HL-60/S4 treated with retinoic acid at 250 ng/mL for 4 days and 3 days (cell line): ENCODE results near the gene MX2.
"Not testable (repeated sequence)": the region's sequence is repeated elsewhere in the genome, so short reads cannot be mapped to it uniquely, and the experiment has no call there.

Experiments
- in situ Hi-C: fragments of 300-500 bp; cut with MboI; formaldehyde crosslinking; loops from 2 replicates; pipeline ENCODE4 v1.7.0; 2022; ENCODE audit warnings: low sequenced_read_pairs

The MX2 gene, protein sequence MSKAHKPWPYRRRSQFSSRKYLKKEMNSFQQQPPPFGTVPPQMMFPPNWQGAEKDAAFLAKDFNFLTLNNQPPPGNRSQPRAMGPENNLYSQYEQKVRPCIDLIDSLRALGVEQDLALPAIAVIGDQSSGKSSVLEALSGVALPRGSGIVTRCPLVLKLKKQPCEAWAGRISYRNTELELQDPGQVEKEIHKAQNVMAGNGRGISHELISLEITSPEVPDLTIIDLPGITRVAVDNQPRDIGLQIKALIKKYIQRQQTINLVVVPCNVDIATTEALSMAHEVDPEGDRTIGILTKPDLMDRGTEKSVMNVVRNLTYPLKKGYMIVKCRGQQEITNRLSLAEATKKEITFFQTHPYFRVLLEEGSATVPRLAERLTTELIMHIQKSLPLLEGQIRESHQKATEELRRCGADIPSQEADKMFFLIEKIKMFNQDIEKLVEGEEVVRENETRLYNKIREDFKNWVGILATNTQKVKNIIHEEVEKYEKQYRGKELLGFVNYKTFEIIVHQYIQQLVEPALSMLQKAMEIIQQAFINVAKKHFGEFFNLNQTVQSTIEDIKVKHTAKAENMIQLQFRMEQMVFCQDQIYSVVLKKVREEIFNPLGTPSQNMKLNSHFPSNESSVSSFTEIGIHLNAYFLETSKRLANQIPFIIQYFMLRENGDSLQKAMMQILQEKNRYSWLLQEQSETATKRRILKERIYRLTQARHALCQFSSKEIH

DNA sequence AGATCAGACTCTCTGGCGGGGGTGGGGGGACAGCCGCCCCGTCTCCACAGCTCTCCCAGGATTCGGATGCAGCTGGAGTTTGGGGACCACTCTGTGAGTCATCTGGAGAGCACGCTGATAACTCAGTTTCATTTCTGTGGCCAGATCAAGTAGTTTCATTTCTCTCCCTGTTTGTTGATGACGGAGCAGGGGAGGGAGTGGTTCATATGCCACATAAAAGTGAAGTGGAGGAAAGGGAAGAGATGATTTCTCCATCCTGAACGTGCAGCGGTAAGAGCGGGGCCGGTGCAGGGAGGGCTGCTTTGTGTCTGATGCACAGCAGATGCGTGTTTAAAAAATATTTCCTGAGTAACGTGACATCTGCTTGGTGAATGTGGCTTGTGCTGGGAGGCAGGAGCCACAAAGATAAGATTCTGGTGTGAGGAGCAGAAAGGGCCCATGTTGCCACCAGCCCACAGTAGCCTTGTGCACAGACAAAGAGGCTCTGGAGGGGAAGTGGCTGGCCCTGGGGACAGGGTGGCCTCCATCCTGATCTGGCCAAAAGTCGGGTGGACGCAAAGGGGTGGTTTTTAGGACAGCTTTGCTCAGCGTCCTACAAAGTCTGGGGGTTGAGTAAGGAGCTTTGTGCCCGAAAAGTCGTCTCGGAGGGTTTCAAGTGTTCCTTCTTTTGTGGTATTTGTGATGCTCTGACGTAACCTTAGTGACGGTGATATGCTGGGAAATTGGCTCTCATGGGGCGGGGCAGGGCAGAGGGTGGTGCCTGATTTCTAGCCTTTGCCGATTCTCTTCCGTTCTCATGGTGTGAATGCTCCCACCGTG, at the start of gene MX2:
Gene MX2, plus strand, starts transcription at position 242 of the 819 bp plus-strand sequence. CDS start 14,880 bp downstream, outside the sequence.
- in situ Hi-C loops: no loop called here

- in situ Hi-C loops: not testable (repeated sequence)
Observed at GRCh38 chr21:41313285-41314164, 48.3 kb upstream of the MX2 start.

DNA sequence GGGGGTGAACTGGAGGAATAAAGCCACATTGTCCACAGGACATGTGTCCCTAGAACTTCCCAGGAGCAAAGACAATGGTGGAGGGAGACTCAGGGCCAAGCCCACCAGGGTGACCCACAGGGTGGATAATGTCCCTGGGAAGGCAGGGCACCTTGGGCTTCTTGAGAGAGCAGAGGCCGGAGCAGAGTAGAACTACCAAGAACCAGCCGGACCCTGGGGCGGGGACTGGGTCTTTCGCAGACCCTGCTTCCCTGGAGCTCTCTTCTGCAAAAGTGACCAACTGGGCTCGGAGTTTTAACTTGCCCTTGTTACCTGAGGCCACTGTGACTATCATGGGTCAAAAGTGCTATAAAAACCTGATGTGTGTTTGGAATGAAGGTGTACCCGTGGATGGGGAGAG, 46.1 kb upstream of the MX2 start:
- in situ Hi-C loops: no loop called here

GRCh38 chr21:41316200-41317062, 45.4 kb upstream of the MX2 start, which contains the start of gene FAM3B:
FAM3B (plus strand) TSS chr21:41316801; CDS start chr21:41316880, 79 bp downstream.
- in situ Hi-C loops: no loop called here

DNA sequence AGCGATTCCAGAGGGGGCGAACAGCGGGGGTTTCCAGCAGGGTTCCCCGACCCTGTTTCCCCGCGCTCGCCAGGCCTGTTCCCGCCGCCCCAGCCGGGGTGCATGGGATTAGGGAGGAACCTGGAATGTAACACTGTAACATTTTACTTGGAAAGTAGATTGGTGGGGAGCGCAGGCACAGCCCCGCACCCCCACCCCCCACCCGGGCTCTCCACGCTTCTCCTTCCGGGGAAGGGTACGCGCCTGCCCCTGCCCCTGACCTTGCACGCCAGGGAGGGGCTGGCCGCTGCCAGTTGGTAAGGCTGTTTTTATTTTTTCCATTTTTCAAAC, 44.8 kb upstream of the MX2 start:
- in situ Hi-C loops: no loop called here

DNA sequence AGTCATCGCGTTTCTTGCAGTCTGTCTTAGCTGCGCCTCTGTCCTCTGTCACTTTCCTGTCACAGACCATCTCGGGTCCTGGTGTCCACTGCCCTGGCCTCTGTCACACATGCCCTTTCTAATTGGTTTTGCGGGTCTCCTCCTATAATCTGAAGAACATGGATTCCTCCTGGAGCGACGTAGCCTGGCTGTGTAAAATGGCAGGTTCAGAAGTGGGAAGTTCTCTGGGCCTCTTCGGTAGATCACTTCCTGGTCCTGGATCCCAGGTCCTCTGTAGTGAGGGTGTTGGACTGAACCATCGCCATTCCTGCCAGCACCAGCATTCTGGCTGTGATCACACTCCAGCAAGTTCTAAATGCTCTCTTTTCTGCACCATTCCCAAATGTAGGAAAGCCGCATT, 44.4 kb upstream of the MX2 start:
- in situ Hi-C loops: no loop called here

GRCh38 chr21:41318218-41318617, 43.6 kb upstream of the MX2 start:
- in situ Hi-C loops: no loop called here

DNA sequence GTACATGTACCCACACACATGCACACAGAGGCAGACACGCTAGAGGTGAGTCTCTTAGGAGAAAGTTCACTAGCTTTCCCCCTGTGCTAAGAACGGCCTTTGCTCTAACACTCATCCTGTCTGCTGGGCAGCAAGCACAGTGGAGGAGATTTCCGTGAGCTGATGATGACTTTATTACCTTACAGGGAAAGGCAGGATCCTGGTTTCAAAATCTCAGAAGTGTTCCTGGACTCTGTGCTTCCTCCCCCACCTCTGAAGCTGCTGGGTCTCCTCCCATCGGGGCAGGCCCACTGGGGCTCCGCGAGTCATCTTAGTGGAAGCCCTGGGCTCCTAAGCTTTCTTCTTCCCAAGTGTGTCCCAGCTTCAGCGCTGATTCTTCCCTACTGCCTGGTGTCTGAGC, 42.6 kb upstream of the MX2 start:
- in situ Hi-C loops: no loop called here

GRCh38 chr21:41321211-41321907, 40.5 kb upstream of the MX2 start:
- in situ Hi-C loops: no loop called here

- in situ Hi-C loops: no loop called here
Observed at GRCh38 chr21:41321908-41322495, 39.8 kb upstream of the MX2 start.

GRCh38 chr21:41322496-41323382, 39.1 kb upstream of the MX2 start:
- in situ Hi-C loops: no loop called here

GRCh38 chr21:41325138-41325912, 36.5 kb upstream of the MX2 start:
- in situ Hi-C loops: no loop called here

GRCh38 chr21:41326414-41327080, 35.3 kb upstream of the MX2 start:
- in situ Hi-C loops: no loop called here

GRCh38 chr21:41327753-41328152, 34.1 kb upstream of the MX2 start:
- in situ Hi-C loops: no loop called here

DNA sequence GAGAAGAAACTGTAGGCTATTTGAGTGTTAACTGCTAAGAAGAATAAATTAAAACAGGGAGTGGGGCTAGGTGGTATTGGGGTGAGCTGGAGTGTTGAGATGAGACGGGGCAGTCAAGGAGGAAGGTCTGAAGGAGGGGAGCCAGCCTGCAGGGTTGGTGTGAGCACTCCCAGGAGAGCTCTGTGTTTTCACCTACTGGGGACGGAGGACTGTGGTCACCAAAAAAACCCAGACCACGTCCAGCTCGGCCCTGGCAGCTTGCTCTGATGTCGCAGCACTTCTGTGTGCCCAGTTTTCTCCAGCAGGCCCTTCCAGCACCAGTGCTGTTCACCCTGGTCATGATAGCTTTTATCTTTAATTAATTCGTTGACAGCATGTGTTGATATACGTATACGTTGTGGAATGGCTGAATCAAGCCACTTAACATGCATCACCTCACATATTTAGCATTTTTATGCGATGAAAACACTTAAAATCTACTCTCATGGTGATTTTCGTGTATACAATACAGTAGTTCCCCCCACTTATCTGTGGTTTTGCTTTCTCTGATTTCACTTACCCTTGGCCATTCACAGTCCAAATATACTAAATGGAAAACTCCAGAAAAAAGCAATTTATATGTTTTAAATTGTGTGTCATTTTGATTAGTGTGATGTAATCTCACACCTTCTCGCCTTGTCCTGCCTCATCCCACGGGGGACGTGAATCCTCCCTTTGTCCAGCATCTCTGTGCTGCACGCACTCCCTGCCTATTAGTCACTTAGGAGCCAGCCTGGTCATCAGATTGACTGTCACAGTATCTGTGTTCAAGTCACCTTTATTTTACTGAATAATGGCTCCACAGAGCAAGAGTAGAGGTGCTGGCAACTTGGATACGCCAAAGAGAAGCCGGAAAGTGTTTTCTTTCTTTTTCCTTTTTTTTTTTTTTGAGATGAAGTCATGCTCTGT, 32.9 kb upstream of the MX2 start:
- in situ Hi-C loops: no loop called here
